GM10266 (cell line): ENCODE results near the gene CEP112.
A peak's percentile ranks its signal among the peaks of the same experiment; 100 is the strongest.

Source experiments
- DNase-seq: peaks from one replicate; pipeline ENCODE4 v3.0.0; 2012; ENCODE audit errors: extremely low spot score
- TF ChIP-seq, protein P1 (sequence below): IDR thresholded peaks from 2 replicates; pipeline ENCODE4 v1.5.1; 2012; ENCODE audit warnings: mild to moderate bottlenecking, low read depth; ENCODE audit not compliant: control insufficient read depth, insufficient read depth; ENCODE audit errors: missing control alignments

Gene CEP112

DNA sequence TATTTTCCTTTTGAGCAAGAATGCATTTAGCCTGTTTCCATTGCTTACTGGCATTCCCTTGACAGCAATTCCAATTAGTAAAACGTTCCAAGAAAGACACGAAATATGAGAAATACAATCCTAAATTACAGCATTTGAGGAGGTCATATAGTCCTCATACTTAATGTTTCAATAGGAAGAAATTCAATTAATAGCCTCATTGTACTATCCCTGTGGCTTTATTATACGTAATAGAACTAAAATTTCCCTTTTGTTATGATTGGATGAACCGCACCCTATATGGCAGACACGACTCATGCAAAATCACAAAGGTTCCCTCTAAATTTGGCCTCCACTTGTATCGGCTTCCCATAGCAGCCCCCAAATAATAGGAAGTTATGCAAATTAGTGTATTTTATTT lies 291.7 kb downstream of the CEP112 start:
- TF ChIP-seq, protein P1, sequence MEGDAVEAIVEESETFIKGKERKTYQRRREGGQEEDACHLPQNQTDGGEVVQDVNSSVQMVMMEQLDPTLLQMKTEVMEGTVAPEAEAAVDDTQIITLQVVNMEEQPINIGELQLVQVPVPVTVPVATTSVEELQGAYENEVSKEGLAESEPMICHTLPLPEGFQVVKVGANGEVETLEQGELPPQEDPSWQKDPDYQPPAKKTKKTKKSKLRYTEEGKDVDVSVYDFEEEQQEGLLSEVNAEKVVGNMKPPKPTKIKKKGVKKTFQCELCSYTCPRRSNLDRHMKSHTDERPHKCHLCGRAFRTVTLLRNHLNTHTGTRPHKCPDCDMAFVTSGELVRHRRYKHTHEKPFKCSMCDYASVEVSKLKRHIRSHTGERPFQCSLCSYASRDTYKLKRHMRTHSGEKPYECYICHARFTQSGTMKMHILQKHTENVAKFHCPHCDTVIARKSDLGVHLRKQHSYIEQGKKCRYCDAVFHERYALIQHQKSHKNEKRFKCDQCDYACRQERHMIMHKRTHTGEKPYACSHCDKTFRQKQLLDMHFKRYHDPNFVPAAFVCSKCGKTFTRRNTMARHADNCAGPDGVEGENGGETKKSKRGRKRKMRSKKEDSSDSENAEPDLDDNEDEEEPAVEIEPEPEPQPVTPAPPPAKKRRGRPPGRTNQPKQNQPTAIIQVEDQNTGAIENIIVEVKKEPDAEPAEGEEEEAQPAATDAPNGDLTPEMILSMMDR, result no peak

DNA sequence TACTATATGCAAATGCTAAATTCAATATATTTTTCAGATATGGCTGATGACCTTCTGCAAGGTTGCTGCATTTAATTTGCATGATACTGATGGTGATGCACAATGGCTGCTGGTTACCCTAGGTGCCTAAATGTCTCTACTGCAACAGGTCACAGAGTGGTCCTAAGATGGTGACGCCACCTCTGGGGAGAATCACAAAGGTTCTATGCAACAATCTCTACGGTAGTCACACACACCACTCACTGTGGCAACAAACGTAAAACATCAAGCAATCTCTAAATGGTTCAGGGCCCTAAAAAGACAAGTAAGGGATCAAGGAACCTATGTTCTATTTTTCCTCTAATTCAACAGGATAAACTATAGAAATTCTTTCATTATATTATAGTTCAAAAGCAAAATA lies 293.3 kb downstream of the CEP112 start:
- TF ChIP-seq, protein P1, result no peak
- DNase-seq, result no peak

More for the DNA sequence above, 291.7 kb downstream of the CEP112 start:
- no peak for DNase-seq

DNA sequence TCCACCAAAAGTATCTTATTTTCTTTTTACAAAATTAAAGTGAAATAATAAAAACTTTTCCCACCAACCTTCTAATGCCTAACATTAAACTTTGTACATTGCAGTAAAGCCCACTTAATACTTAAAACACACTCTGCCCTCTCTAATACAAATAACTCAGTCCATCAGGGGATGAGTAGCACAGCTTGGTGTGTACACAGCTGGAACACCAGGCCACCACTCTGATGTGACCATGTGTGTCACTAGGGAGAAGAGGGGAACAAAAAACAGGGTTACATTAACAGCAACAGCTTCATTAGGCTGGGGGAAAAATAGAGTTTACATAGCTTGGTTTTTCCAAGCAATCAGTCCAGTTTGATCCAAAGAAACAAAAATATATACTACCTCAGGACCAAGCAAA lies 295.0 kb downstream of the CEP112 start:
- TF ChIP-seq, protein P1, result no peak
- DNase-seq, result no peak

DNA sequence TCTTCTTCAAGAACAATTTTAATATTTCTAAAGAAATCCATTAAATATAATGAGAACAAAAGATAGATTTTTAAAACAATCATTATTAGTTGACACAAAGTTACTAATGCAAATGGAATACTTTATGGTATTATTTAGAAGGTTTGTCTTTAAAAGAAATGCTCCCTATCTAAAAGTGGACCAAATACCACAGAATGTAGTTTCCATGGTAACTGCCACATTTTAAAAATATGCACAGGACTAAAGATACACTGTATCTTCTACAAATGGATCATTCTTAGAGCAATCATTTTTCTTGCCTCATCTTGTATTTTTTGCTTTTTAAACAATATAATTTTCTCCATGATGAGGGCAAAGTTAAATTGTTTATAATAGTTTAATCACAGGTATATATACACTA lies 296.0 kb downstream of the CEP112 start:
- DNase-seq, result no peak

DNA sequence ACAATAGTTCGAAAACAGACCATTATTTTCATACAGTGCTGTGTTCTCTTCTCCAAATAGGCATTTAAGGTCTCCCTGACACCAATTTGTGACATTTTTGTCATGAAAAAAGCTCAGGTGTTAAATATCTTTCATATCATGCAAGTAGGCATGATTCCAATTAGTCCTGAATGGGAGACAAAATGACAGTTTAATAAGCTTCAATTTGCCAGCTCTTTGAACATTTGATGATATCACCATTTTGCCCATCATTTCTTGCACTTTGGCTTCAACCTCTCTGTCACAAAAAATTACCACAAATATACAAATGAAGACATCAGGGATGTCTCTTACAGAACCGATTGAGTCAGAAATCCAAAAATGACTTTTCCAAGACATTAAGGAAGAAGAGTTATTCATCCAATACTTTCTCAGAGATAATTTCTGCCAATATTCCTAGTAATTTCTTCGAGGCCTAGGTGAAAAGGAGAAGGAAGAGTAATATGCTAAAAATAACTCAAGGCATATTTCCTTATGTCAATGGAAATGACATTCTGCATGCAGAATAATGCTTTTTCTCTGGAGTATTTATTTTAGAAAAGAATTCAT lies 298.1 kb downstream of the CEP112 start:
- no peak for DNase-seq
- TF ChIP-seq, protein P1, result no peak

More for the DNA sequence above, 296.0 kb downstream of the CEP112 start:
- TF ChIP-seq, protein P1, result no peak

GRCh38 chr17:65892912-65893377 lies 299.0 kb downstream of the CEP112 start:
- TF ChIP-seq, protein P1, result no peak
- DNase-seq, result peak; percentile 12

- TF ChIP-seq, protein P1, result no peak
- DNase-seq, result no peak
These were observed 300.6 kb downstream of the CEP112 start for GRCh38 chr17:65891231-65891735.
